ENCODE data around the gene UNKL. TPM values are rescaled to one million over a fixed set of nuclear protein-coding genes. Genes with fewer than 3 reads are reported as not detected.

Gene UNKL
- total RNA-seq, 1 experiment from 2014 or later = 32.0 TPM

DNA sequence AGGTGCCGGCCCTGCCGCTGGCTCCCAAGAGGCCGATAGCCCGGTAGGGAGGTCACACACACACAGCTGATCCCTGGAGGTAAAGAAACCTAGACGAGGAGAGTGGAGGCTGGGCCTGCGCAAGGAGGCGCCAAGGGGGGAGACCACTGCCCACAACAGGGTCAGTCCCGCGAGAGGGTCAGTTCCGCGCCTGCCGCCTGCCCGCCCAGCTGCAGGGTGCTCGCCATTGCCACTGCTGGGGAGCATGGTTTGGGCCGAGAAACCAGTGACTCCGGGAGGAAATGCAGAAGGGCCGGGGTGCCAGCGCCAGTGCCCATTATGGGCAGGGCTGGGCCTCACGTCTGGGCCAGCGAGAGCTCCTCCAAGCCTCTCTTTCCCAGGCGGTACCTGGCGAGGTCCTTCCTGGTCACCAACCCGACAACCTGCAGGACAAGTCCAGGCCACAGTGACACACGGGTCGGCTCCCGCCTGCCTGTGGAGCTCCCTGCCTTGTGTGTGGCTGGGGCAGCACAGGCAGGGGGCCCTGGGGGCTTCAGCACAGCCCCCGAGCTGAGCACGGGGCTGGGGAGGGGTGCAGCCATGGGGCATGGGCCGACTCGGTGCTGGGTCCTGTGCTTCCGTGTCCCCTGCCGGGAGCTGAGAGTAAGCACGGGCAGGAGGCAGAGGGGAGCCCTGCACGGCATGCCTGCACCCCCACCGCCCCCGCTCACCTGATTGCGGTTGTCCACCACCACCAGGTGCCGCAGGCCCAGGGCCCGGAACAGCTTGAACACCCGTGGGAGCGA, 32.0 kb upstream of the UNKL start:
- no peak overlapping the region for H2AFZ ChIP-seq (ENCODE audit: low read length)
- H3K36me3 Mint-ChIP-seq (ENCODE audit: insufficient read depth in 1 of 3, low read depth in 3 of 3) = peaks cover 0 to 18% (median 17%) of the 10 kb centered on the region in 3 experiments; a peak in 5 of 7 replicates
- H3K4me1 Mint-ChIP-seq = no peaks in the 10 kb centered on the region

More for the DNA sequence above, 32.0 kb upstream of the UNKL start:
- no peaks in the 10 kb centered on the region for H3K4me1 ChIP-seq (ENCODE audit: insufficient read depth, low read length)
- H3K27ac ChIP-seq (ENCODE audit: insufficient read length, low read depth, low read length) = no peak overlapping the region
- peaks cover 1% of the 10 kb centered on the region; the same call in 1 of the 2 replicates for H3K27me3 Mint-ChIP-seq (ENCODE audit: low read depth)
- no peak overlapping the region for H3K4ac ChIP-seq (ENCODE audit: low read depth, low read length)
- no peak overlapping the region for H3K56ac ChIP-seq (ENCODE audit: insufficient read length, low read depth, low read length)
- TF ChIP-seq, protein P1, sequence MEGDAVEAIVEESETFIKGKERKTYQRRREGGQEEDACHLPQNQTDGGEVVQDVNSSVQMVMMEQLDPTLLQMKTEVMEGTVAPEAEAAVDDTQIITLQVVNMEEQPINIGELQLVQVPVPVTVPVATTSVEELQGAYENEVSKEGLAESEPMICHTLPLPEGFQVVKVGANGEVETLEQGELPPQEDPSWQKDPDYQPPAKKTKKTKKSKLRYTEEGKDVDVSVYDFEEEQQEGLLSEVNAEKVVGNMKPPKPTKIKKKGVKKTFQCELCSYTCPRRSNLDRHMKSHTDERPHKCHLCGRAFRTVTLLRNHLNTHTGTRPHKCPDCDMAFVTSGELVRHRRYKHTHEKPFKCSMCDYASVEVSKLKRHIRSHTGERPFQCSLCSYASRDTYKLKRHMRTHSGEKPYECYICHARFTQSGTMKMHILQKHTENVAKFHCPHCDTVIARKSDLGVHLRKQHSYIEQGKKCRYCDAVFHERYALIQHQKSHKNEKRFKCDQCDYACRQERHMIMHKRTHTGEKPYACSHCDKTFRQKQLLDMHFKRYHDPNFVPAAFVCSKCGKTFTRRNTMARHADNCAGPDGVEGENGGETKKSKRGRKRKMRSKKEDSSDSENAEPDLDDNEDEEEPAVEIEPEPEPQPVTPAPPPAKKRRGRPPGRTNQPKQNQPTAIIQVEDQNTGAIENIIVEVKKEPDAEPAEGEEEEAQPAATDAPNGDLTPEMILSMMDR (conservative IDR thresholded peaks at IDR 0.05) = no peak
- H2BK12ac ChIP-seq (ENCODE audit: insufficient read length, low read depth, low read length) = no peak overlapping the region
- H2BK5ac ChIP-seq (ENCODE audit: insufficient read length, low read length) = no peak overlapping the region
- H3K18ac ChIP-seq (ENCODE audit: insufficient read length, low read depth, low read length) = no peak overlapping the region
- H3T11ph ChIP-seq (ENCODE audit: low read length) = no peak overlapping the region
- H4K8ac ChIP-seq (replicated peaks; ENCODE audit: insufficient read length, low read depth, low read length) = no peak overlapping the region
- no peaks in the 10 kb centered on the region for H3K9me3 ChIP-seq (ENCODE audit: control insufficient read depth, low read depth, low read length)
- WGBS (ENCODE audit: extremely low coverage, insufficient read length, low lambda C conversion rate) = no CpG with 5 or more reads among the region's 41 CpGs
- H2BK120ac ChIP-seq (ENCODE audit: low read depth, low read length, poor library complexity, severe bottlenecking) = no peak overlapping the region
- H3K79me2 ChIP-seq (ENCODE audit: insufficient read depth, low read length) = no peaks in the 10 kb centered on the region
- H3K23me2 ChIP-seq (ENCODE audit: insufficient read length, low read depth, low read length, poor library complexity, severe bottlenecking) = no peaks in the 10 kb centered on the region
- H3K9ac ChIP-seq (ENCODE audit: extremely low read depth, insufficient read length, low read length) = no peak overlapping the region
- H3K27me3 ChIP-seq (ENCODE audit: insufficient read depth, low read length) = no peaks in the 10 kb centered on the region
- H3K14ac ChIP-seq (ENCODE audit: insufficient read depth, low read length) = no peak overlapping the region
- no peak overlapping the region for H4K5ac ChIP-seq (ENCODE audit: insufficient read length, low read depth, low read length)
- no peaks in the 10 kb centered on the region for H3K9me3 Mint-ChIP-seq
- no peak overlapping the region for H2AK5ac ChIP-seq (ENCODE audit: insufficient read length, low read length)
- no peak overlapping the region for H2BK20ac ChIP-seq (ENCODE audit: low read depth, low read length, poor library complexity, severe bottlenecking)
- H3K79me1 ChIP-seq (ENCODE audit: insufficient read depth, low read depth, low read length, poor library complexity, severe bottlenecking) = no peaks in the 10 kb centered on the region
- no peak for DNase-seq
- H2BK15ac ChIP-seq (ENCODE audit: low read depth, low read length) = no peak overlapping the region
- peaks cover 2% of the 10 kb centered on the region for H4K20me1 ChIP-seq (ENCODE audit: control insufficient read depth, insufficient read depth, insufficient read length)
- H3K4me3 Mint-ChIP-seq = no peak overlapping the region
- H4K91ac ChIP-seq (ENCODE audit: insufficient read length, low read depth, low read length) = no peak overlapping the region
- H3K27ac Mint-ChIP-seq = no peak overlapping the region
- no peak overlapping the region for H3K23ac ChIP-seq (ENCODE audit: insufficient read length, low read depth, low read length)
- H3K4me2 ChIP-seq (ENCODE audit: insufficient read depth, insufficient read length, low read length) = no peak overlapping the region
